RWPE2 (cell line): ENCODE data around the gene YIPF3.

Source experiments
- ATAC-seq: fragments of 200-7000 bp; cut with Tn5 transposase; 3 replicates; pipeline ENCODE4 v1.9.1; 2021; ENCODE audit warnings: low read depth
- DNase-seq: peaks from one replicate; pipeline ENCODE4 v3.0.0-alpha.2; 2020; ENCODE audit warnings: low spot score
- H3K27ac ChIP-seq: fragments of 450-650 bp; 2 replicates; pipeline ENCODE4 v1.5.1; 2017; ENCODE audit warnings: mild to moderate bottlenecking; ENCODE audit not compliant: poor library complexity, severe bottlenecking
- H3K27me3 ChIP-seq: fragments of 250-450 bp; sonication (Bioruptor Pico); 2 replicates; pipeline ENCODE4 v1.5.1; 2021; ENCODE audit warnings: mild to moderate bottlenecking, moderate library complexity; ENCODE audit not compliant: insufficient read depth, poor library complexity, severe bottlenecking
- H3K36me3 ChIP-seq: fragments of 250-450 bp; sonication (Bioruptor Pico); 2 replicates; pipeline ENCODE4 v1.5.1; 2020; ENCODE audit warnings: low read depth, mild to moderate bottlenecking, moderate library complexity
- H3K4me1 ChIP-seq: fragments of 250-450 bp; sonication (Bioruptor Pico); 2 replicates; pipeline ENCODE4 v1.5.1; 2021; ENCODE audit warnings: mild to moderate bottlenecking, moderate library complexity; ENCODE audit not compliant: insufficient read depth, poor library complexity, severe bottlenecking
- H3K4me3 ChIP-seq: fragments of 250-450 bp; sonication (Bioruptor Pico); 2 replicates; pipeline ENCODE4 v1.5.1; 2021; ENCODE audit warnings: mild to moderate bottlenecking, moderate library complexity; ENCODE audit not compliant: severe bottlenecking
- H3K9me3 ChIP-seq: fragments of 250-450 bp; sonication (Bioruptor Pico); 2 replicates; pipeline ENCODE4 v1.5.1; 2021; ENCODE audit warnings: mild to moderate bottlenecking, moderate library complexity; ENCODE audit not compliant: severe bottlenecking
- TF ChIP-seq, protein P1 (sequence below): fragments of 450-650 bp; IDR thresholded peaks from one replicate; pipeline ENCODE4 v1.5.1; 2017; ENCODE audit warnings: mild to moderate bottlenecking, moderate library complexity; ENCODE audit not compliant: poor library complexity, severe bottlenecking

The YIPF3 gene

DNA sequence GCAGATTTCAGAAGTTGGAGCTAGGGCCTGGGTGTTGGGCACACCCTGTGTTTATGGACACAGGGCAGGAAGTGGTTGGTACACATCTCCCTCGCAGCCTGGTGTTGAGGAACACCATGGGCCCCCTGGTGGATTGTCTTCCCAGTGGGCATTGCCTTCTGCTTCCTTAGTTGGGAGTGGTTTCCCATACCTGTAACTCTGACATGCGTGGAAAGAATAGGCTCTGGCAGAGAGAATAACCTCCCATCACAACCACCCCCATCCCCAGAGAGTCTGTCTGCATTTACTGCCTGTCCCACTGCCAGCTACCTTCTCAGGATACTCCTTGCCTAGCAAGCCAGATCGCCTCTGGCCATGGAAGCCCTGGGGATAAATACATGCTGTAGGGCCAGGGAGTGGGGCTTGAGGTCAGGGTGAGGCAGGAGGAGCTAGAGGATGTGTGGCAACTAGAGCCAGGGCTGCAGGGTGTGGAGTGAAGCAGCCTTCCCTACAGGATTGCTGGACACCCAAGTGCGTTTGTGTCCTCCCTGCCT lies 21.3 kb downstream of the YIPF3 start:
- Histone ChIP-seq H3K4me1 (peaks cover 60% of the 10 kb centered on the region), H3K9me3 (no peaks in the 10 kb centered on the region), H3K27ac (no peak overlapping the region), H3K4me3 (no peak overlapping the region), H3K36me3 (peaks cover 39% of the 10 kb centered on the region), H3K27me3 (no peaks in the 10 kb centered on the region)
- DNase-seq = no peak
- peak; percentile 34 for ATAC-seq
- TF ChIP-seq, protein P1, sequence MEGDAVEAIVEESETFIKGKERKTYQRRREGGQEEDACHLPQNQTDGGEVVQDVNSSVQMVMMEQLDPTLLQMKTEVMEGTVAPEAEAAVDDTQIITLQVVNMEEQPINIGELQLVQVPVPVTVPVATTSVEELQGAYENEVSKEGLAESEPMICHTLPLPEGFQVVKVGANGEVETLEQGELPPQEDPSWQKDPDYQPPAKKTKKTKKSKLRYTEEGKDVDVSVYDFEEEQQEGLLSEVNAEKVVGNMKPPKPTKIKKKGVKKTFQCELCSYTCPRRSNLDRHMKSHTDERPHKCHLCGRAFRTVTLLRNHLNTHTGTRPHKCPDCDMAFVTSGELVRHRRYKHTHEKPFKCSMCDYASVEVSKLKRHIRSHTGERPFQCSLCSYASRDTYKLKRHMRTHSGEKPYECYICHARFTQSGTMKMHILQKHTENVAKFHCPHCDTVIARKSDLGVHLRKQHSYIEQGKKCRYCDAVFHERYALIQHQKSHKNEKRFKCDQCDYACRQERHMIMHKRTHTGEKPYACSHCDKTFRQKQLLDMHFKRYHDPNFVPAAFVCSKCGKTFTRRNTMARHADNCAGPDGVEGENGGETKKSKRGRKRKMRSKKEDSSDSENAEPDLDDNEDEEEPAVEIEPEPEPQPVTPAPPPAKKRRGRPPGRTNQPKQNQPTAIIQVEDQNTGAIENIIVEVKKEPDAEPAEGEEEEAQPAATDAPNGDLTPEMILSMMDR = peak; percentile 60

- TF ChIP-seq, protein P1 = no peak
- DNase-seq (no peak), ATAC-seq (no peak)
- Histone ChIP-seq H3K4me3 (no peak overlapping the region), H3K4me1 (peaks cover 60% of the 10 kb centered on the region), H3K9me3 (no peaks in the 10 kb centered on the region), H3K27me3 (no peaks in the 10 kb centered on the region), H3K27ac (no peak overlapping the region), H3K36me3 (peaks cover 32% of the 10 kb centered on the region)
Observed at GRCh38 chr6:43494766-43495165, 22.0 kb downstream of the YIPF3 start.

- Histone ChIP-seq H3K36me3 (peaks cover 28% of the 10 kb centered on the region), H3K9me3 (no peaks in the 10 kb centered on the region), H3K27ac (no peak overlapping the region), H3K27me3 (no peaks in the 10 kb centered on the region), H3K4me1 (peaks cover 60% of the 10 kb centered on the region), H3K4me3 (no peak overlapping the region)
- DNase-seq (no peak), ATAC-seq (no peak)
- TF ChIP-seq, protein P1 = no peak
Observed at GRCh38 chr6:43494321-43494720, 22.4 kb downstream of the YIPF3 start.

DNA sequence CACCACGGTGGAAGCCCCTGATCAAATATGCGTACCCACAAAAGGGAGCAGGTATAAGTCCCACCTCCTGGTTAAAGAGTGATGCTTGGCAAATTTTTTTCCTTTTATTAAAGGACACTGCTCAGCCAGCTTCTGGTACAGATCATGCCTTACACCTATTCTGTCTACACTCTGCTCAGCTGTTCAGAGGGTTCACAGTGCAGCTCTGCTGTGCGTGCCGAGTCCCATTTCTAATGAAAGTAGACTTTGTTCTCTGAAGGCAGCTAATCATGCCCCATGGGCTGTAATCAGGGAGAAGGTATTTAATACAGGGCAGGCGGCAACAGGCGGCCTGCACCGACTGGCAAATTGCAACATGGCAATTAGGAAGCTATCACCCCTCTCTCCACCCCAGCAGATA lies 22.9 kb downstream of the YIPF3 start:
- H3K4me3 ChIP-seq = no peak overlapping the region
- H3K27ac ChIP-seq = no peak overlapping the region
- no peaks in the 10 kb centered on the region for H3K9me3 ChIP-seq
- ATAC-seq (no peak), DNase-seq (no peak)
- TF ChIP-seq, protein P1 = no peak
- no peaks in the 10 kb centered on the region for H3K27me3 ChIP-seq
- peaks cover 23% of the 10 kb centered on the region for H3K36me3 ChIP-seq
- peaks cover 60% of the 10 kb centered on the region for H3K4me1 ChIP-seq

GRCh38 chr6:43493230-43493629 lies 23.5 kb downstream of the YIPF3 start:
- no peak for ATAC-seq

More at GRCh38 chr6:43493230-43493629, 23.5 kb downstream of the YIPF3 start:
- H3K4me1 ChIP-seq = peaks cover 62% of the 10 kb centered on the region
- no peaks in the 10 kb centered on the region for H3K9me3 ChIP-seq
- peaks cover 19% of the 10 kb centered on the region for H3K36me3 ChIP-seq
- no peak overlapping the region for H3K4me3 ChIP-seq
- TF ChIP-seq, protein P1 = no peak
- no peak for DNase-seq
- no peaks in the 10 kb centered on the region for H3K27me3 ChIP-seq
- H3K27ac ChIP-seq = no peak overlapping the region
